Measurements from ENCODE around the gene DHCR24. TPM values are rescaled to one million over a fixed set of nuclear protein-coding genes. Genes with fewer than 3 reads are reported as not detected.
"Not testable (repeated sequence)": the region's sequence is repeated elsewhere in the genome, so short reads cannot be mapped to it uniquely, and the experiment has no call there.

DHCR24 gene
- total RNA-seq (2014; rRNA removed; shearing (Covaris generic); ENCODE audit: low replicate concordance), result 275 and 305 TPM in 2 replicates

DNA sequence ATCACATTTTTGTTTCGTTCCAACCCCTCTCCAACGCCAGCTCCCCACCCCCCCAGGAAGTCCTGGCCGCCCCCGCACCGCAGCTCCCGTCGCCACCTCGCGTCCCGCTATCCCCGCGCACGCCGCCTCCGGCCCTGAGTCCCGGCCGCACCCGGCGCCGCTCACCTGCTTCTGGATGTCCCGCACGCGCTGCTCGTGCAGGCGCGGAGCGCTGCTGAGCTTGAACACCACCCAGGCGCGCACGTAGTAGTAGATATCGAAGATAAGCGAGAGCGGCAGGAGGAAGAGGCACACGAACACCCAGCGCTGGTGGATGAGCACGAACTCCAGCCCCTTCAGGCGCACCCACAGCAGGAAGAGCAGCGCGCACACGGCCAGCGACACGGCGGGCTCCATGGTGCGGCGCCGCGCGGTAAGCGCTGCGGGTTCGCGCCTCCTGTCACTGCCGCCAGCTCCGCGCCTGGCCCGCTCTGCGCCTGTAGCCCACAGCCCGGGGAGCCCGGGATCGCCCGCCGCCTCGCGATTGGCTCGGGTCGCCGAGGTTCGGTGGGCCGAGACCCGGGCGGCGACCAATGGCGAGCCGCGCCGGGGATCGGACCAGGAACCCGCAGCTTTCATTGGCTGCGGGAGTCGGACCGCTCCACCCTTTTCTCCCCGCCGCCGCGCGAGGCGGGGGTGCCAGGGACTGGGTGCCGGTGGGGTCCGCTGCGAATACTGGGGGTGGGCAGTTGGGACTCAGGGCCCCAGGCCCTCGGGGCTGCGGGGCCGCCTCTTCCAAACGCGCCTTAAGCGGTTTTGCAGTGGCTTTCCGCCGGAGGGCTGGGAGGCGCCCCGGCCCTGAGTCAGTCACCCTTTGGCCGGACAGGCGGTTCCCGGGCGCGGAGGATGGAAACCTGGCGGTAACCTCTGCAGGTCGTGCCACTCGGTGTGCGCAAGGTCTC lies at the start of gene DHCR24:
Gene DHCR24 (minus strand): TSS at position 472 of the 941 bp plus-strand sequence. CDS start 76 bp downstream, at position 396.
- DNase-seq (ENCODE audit: low read depth), result peak; percentile 86

GRCh38 chr1:54936791-54937190 lies 49.8 kb upstream of the DHCR24 start:
- in situ Hi-C loops (cut with HindIII; ENCODE audit: low pct_unique_long_range_greater_than_20kb, low sequenced_read_pairs), result no loop called here
- no peak for DNase-seq (ENCODE audit: low read depth)

More for the DNA sequence above, at the start of gene DHCR24:
- in situ Hi-C loops (cut with HindIII; ENCODE audit: low pct_unique_long_range_greater_than_20kb, low sequenced_read_pairs), result no loop called here

GRCh38 chr1:54934869-54935268 lies 47.9 kb upstream of the DHCR24 start:
- DNase-seq (ENCODE audit: low read depth), result peak; percentile 79
- in situ Hi-C loops (cut with HindIII; ENCODE audit: low pct_unique_long_range_greater_than_20kb, low sequenced_read_pairs), result no loop called here

DNA sequence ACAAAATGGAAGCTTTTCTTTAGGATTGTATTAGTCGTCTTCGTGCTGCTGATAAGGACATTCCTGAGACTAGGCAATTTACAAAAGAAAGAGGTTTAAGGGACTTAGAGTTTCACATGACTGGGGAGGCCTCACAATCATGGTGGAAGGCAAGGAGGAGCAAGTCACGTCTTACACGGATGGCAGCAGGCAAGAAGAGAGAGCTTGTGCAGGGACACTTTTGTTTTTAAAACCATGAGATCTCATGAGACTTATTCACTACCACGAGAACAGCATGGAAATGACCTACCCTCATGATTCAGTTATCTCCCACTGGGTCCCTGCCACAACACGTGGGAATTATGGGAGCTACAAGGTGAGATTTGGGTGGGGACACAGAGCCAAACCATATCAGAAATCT lies 47.1 kb upstream of the DHCR24 start:
- in situ Hi-C loops (cut with HindIII; ENCODE audit: low pct_unique_long_range_greater_than_20kb, low sequenced_read_pairs); DNase-seq (ENCODE audit: low read depth): not testable (repeated sequence)

GRCh38 chr1:54931275-54931840 lies 44.4 kb upstream of the DHCR24 start:
- in situ Hi-C loops (cut with HindIII; ENCODE audit: low pct_unique_long_range_greater_than_20kb, low sequenced_read_pairs), result no loop called here
- DNase-seq (ENCODE audit: low read depth), result no peak

DNA sequence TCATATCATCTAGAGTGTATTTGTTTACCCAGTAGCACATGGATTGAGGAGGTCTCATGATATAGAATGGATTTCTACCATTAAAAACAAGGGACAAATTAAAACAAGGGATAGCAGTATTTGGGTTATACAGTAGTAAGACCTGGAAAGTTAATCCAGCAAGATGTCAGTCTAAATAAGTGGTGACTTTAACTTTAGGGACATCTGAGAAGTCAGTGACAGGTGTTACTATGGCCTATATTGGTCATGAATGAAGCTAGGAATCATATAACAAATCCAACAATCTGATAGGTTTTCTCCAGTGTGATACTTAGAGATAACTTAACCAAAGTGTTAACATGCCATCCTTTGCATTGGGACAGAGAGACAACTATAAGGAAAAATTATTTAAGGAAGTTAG lies 42.7 kb upstream of the DHCR24 start:
- in situ Hi-C loops (cut with HindIII; ENCODE audit: low pct_unique_long_range_greater_than_20kb, low sequenced_read_pairs), result no loop called here
- no peak for DNase-seq (ENCODE audit: low read depth)

- in situ Hi-C loops (cut with HindIII; ENCODE audit: low pct_unique_long_range_greater_than_20kb, low sequenced_read_pairs), result no loop called here
- DNase-seq (ENCODE audit: low read depth), result no peak
Measured at GRCh38 chr1:54928327-54928726, 41.3 kb upstream of the DHCR24 start.

DNA sequence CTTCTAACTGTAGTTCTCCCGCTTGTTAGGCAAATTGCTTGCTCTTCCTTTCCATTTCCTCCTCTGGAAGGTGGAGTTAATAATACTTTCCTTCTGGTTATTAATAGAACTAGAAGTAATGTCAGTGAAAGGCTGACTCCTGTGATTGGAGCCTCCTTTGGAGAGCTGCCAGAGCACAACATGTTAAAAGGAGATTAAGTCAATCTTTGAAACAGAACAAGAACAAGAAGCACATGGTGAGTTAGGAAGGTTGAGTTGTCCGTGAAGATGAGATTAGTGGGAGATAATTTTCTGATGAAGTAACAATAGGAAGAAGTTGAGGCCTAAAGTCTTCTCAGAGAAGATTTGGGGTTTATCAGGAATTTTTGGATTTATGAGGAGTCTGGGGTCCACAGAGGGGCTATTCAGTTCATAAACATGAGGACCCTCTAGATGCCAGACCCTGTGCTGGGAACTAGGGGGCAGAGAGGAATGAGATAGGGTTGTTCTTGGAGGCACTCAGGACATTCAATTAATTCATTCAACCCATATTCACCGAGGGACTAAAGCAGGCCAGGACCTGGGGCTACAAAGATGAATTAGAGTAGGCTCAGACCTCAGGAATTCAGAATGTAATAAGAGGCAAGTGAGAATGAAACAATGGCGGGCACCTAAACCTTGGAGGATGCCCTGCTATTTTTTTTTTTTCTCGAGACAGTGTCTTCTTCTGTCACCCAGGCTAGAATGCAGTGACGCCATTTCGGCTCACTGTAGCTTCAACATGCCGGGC lies 40.7 kb upstream of the DHCR24 start:
- peak; percentile 22 for DNase-seq (ENCODE audit: low read depth)
- in situ Hi-C loops (cut with HindIII; ENCODE audit: low pct_unique_long_range_greater_than_20kb, low sequenced_read_pairs), result no loop called here

DNA sequence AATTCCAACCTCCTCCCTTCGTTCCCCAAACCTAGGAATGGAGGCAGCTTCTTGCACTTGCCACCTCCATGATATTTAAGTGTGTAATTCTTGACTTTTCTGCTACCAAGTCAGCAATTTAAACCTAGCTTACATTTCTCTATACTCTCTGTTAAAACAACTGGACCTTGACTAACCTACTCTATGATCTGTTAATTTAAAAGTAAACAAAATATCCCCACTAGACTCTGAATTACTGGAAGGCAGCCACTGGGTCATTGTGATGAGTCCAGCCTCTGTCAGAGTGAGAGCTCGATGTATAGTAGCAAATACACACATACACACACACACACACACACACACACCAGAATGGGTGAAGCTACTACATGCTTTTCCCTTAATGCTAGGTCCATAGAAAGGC lies 40.0 kb upstream of the DHCR24 start:
- in situ Hi-C loops (cut with HindIII; ENCODE audit: low pct_unique_long_range_greater_than_20kb, low sequenced_read_pairs), result no loop called here
- peak; percentile 29 for DNase-seq (ENCODE audit: low read depth)

DNA sequence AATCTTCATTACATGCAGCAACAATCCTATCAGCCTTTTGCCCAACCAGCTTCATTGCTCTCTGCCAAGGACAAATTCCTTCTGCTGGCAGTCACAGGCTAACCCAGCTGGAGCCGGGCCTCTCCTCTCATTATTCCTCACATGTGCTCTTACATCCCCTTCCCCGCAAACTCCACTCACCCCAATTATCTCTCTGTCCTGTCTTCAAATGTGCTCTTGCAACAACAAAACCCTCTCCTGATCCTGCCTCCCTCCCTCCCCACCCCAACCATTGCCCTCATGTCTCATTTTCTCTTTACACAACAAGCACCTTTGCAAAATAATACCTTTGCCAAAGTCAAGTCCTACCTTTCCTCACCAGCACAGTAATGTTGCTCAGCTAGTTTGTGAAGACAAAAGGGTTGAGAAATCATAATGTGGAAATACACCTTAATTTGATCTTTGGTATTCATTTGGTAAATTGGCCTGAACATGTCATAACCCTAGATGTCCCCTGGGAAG lies 36.0 kb upstream of the DHCR24 start:
- no peak for DNase-seq (ENCODE audit: low read depth)
- in situ Hi-C loops (cut with HindIII; ENCODE audit: low pct_unique_long_range_greater_than_20kb, low sequenced_read_pairs), result no loop called here

- in situ Hi-C loops (cut with HindIII; ENCODE audit: low pct_unique_long_range_greater_than_20kb, low sequenced_read_pairs), result no loop called here
Measured at GRCh38 chr1:54922040-54922761, 35.2 kb upstream of the DHCR24 start.

GRCh38 chr1:54919367-54920359 lies 32.7 kb upstream of the DHCR24 start:
- in situ Hi-C loops (cut with HindIII; ENCODE audit: low pct_unique_long_range_greater_than_20kb, low sequenced_read_pairs), result no loop called here

More at GRCh38 chr1:54922040-54922761, 35.2 kb upstream of the DHCR24 start:
- no peak for DNase-seq (ENCODE audit: low read depth)

DNA sequence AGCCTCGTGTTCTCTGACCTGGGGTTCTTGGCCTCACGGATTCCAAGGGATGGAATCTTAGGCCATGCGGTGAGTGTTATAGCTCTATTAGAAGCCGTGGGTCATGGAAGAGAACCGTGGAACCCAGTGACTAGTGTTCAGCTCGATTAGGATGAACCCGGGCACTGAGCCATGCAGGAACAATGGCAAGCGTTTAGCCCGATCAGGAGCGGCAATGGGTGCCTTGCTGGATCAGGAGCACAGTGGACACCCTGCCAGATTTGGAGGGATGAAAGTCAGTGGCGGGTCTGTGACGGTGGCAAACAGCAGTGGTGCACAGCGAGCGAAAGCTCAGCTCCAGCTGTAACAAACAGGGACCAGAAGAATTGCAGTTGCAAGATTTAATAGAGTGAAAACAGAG lies 24.1 kb upstream of the DHCR24 start:
- DNase-seq (ENCODE audit: low read depth); in situ Hi-C loops (cut with HindIII; ENCODE audit: low pct_unique_long_range_greater_than_20kb, low sequenced_read_pairs): not testable (repeated sequence)

More at GRCh38 chr1:54919367-54920359, 32.7 kb upstream of the DHCR24 start:
- DNase-seq (ENCODE audit: low read depth), result no peak

- DNase-seq (ENCODE audit: low read depth), result no peak
- in situ Hi-C loops (cut with HindIII; ENCODE audit: low pct_unique_long_range_greater_than_20kb, low sequenced_read_pairs), result no loop called here
Measured at GRCh38 chr1:54906586-54906985, 19.6 kb upstream of the DHCR24 start.

- peak; percentile 90 for DNase-seq (ENCODE audit: low read depth)
- in situ Hi-C loops (cut with HindIII; ENCODE audit: low pct_unique_long_range_greater_than_20kb, low sequenced_read_pairs), result no loop called here
Measured at GRCh38 chr1:54904476-54905048, 17.6 kb upstream of the DHCR24 start.

- no peak for DNase-seq (ENCODE audit: low read depth)
- in situ Hi-C loops (cut with HindIII; ENCODE audit: low pct_unique_long_range_greater_than_20kb, low sequenced_read_pairs), result no loop called here
Measured at GRCh38 chr1:54894271-54894670, 7.3 kb upstream of the DHCR24 start.

All from Caki2 (cell line).